Common myeloid progenitor, CD34-positive (primary cell): ENCODE measurements around the gene HEPHL1.

Experiments
- CTCF ChIA-PET: fragments of 350-600 bp; sonication (Branson Sonifier 250); formaldehyde crosslinking; loops from one replicate; lab custom pipeline; 2021; ENCODE audit warnings: antibody characterized with exemption; lab: Charles Lee
- POLR2A ChIA-PET: fragments of 350-600 bp; sonication (Branson Sonifier 250); formaldehyde crosslinking; loops from one replicate; lab custom pipeline; 2021; ENCODE audit warnings: antibody characterized with exemption; lab: Charles Lee
- DNase-seq, 3 donors: peaks; one replicate each; pipeline versions ENCODE4 v3.0.0 to v3.0.0-alpha.2; 2013
- H3K27ac ChIP-seq, 2 experiments: 1 replicate in 1 of 2; 2 replicates in 1 of 2; pipeline ENCODE4 v1.7.0; 2013; ENCODE audit warnings: inconsistent platforms in 2 of 2, low read length in 2 of 2, mild to moderate bottlenecking in 2 of 2, low read depth in 1 of 2, moderate library complexity in 1 of 2; ENCODE audit not compliant: severe bottlenecking in 2 of 2, insufficient read depth in 1 of 2, poor library complexity in 1 of 2
- H3K27me3 ChIP-seq, 5 experiments: replicated peaks in 2 of 5; 1 replicate in 3 of 5; 2 replicates in 2 of 5; pipeline versions ENCODE4 v1.6.1 to v1.7.0; 2013; ENCODE audit warnings: low read length in 4 of 5, mild to moderate bottlenecking in 2 of 5, moderate library complexity in 2 of 5, inconsistent platforms in 1 of 5; ENCODE audit not compliant: insufficient read depth in 5 of 5, control insufficient read depth in 4 of 5
- H3K36me3 ChIP-seq, 4 experiments: 1 replicate in 2 of 4; 2 replicates in 2 of 4; pipeline versions ENCODE4 v1.6.1 to v1.7.0; 2013; ENCODE audit warnings: low read length in 3 of 4, control low read depth in 1 of 4, mild to moderate bottlenecking in 1 of 4; ENCODE audit not compliant: control insufficient read depth in 4 of 4, insufficient read depth in 4 of 4
- H3K4me1 ChIP-seq, 4 experiments: 1 replicate in 3 of 4; 2 replicates in 1 of 4; pipeline versions ENCODE4 v1.6.1 to v1.7.1; 2013; ENCODE audit warnings: low read length in 3 of 4, mild to moderate bottlenecking in 3 of 4, control low read depth in 1 of 4, inconsistent platforms in 1 of 4, moderate library complexity in 1 of 4; ENCODE audit not compliant: control insufficient read depth in 4 of 4, insufficient read depth in 4 of 4; ENCODE audit errors: control extremely low read depth in 1 of 4
- H3K4me3 ChIP-seq, 7 experiments: 1 replicate in 4 of 7; 2 replicates in 3 of 7; pipeline versions ENCODE4 v1.5.1 to v1.7.0; 2013; ENCODE audit warnings: mild to moderate bottlenecking in 7 of 7, low read length in 6 of 7, moderate library complexity in 6 of 7, inconsistent platforms in 2 of 7, low read depth in 2 of 7, control low read depth in 1 of 7; ENCODE audit not compliant: insufficient read depth in 4 of 7, control insufficient read depth in 1 of 7; ENCODE audit errors: extremely low read depth in 1 of 7
- H3K9me3 ChIP-seq, 5 experiments: 1 replicate in 4 of 5; 2 replicates in 1 of 5; pipeline versions ENCODE4 v1.6.1 to v1.7.1; 2013; ENCODE audit warnings: low read length in 4 of 5, mild to moderate bottlenecking in 2 of 5, inconsistent platforms in 1 of 5, low read depth in 1 of 5, moderate library complexity in 1 of 5; ENCODE audit not compliant: control insufficient read depth in 4 of 5, insufficient read depth in 2 of 5; ENCODE audit errors: control extremely low read depth in 1 of 5
- WGBS: methylation state at CpG from one replicate; pipeline ENCODE4 v1.1.5; 2013; ENCODE audit not compliant: insufficient coverage; 5-methylcytosine and 5-hydroxymethylcytosine counted together

HEPHL1 gene

GRCh38 chr11:94068764-94069163 is 47.6 kb downstream of the HEPHL1 start:
- no peak for DNase-seq
- Histone ChIP-seq H3K4me3 (no peak overlapping the region), H3K36me3 (no peaks in the 10 kb centered on the region), H3K4me1 (no peaks in the 10 kb centered on the region), H3K27ac (no peak overlapping the region), H3K27me3 (no peaks in the 10 kb centered on the region), H3K9me3 (no peaks in the 10 kb centered on the region)
- no CpG with 5 or more reads among the region's 2 CpGs for WGBS
- POLR2A ChIA-PET = no interaction called here
- CTCF ChIA-PET = no interaction called here

DNA sequence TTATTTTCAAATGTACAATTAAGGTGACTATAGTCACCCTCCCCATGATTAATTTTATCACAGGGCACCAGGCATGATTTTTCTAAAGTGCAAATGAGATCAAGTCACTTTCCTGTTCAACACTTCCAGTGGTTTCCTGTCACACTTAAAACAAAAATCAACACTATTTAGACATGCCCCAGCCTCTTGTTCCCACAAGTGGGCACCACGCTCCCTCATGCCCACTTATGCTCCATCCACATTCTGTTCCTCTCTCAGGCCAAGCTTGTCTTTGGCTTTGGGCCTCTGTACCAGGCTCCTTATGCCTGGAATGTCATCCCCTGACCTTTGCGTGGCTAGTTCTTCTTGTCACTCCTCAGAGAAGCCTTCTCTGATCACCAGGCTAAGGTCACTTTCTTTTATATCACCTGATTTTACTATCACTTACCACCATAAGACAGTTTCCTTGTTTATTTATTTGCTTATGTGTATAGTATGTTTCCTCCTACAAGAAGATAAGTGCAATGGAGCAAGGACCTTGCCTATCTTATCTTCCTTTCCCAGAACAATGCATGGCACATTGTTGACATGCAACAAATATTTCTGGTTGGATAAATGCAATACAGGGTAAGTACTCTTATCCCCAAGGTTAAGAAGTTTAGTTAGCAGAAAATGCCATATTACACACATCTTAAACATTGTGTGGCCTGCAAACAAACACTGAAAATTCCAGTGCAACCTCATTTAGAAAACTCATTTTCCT is 56.6 kb downstream of the HEPHL1 start:
- CTCF ChIA-PET = no interaction called here

GRCh38 chr11:94084164-94084563 is 63.0 kb downstream of the HEPHL1 start:
- Histone ChIP-seq H3K4me1 (no peaks in the 10 kb centered on the region), H3K4me3 (no peak overlapping the region), H3K9me3 (no peaks in the 10 kb centered on the region), H3K27ac (no peak overlapping the region), H3K27me3 (no peaks in the 10 kb centered on the region), H3K36me3 (no peaks in the 10 kb centered on the region)
- CTCF ChIA-PET = no interaction called here
- POLR2A ChIA-PET = no interaction called here
- DNase-seq = no peak
- no CpG with 5 or more reads among the region's 1 CpG for WGBS

More for the DNA sequence above, 56.6 kb downstream of the HEPHL1 start:
- H3K36me3 ChIP-seq = no peaks in the 10 kb centered on the region
- no peaks in the 10 kb centered on the region for H3K27me3 ChIP-seq
- 7% methylated on average over 2 of the region's 2 CpGs for WGBS
- H3K4me1 ChIP-seq = peaks cover 0 to 17% (median 5%) of the 10 kb centered on the region in 4 experiments
- POLR2A ChIA-PET = no interaction called here
- peak; percentile 55 to 84 (median 70) for DNase-seq
- H3K9me3 ChIP-seq = no peaks in the 10 kb centered on the region
- H3K27ac ChIP-seq = no peak overlapping the region
- H3K4me3 ChIP-seq = peak overlapping the region in 1 of 7 experiments; percentile 18

- Histone ChIP-seq H3K27ac (no peak overlapping the region), H3K4me3 (no peak overlapping the region), H3K27me3 (peaks cover 0 to 6% (median 0%) of the 10 kb centered on the region in 5 experiments), H3K36me3 (no peaks in the 10 kb centered on the region), H3K9me3 (no peaks in the 10 kb centered on the region), H3K4me1 (no peaks in the 10 kb centered on the region)
- ChIA-PET CTCF (no interaction called here), POLR2A (no interaction called here)
- WGBS = 96% methylated on average over 21 of the region's 21 CpGs
- no peak for DNase-seq
These were observed 67.8 kb downstream of the HEPHL1 start for GRCh38 chr11:94088906-94089305.

- 94% methylated on average over 5 of the region's 6 CpGs for WGBS
- Histone ChIP-seq H3K27me3 (peaks cover 0 to 6% (median 0%) of the 10 kb centered on the region in 5 experiments), H3K4me3 (no peak overlapping the region), H3K4me1 (no peaks in the 10 kb centered on the region), H3K27ac (no peak overlapping the region), H3K36me3 (no peaks in the 10 kb centered on the region), H3K9me3 (no peaks in the 10 kb centered on the region)
- ChIA-PET POLR2A (no interaction called here), CTCF (no interaction called here)
- DNase-seq = no peak
These were observed 68.2 kb downstream of the HEPHL1 start for GRCh38 chr11:94089341-94089740.

- WGBS = no CpG with 5 or more reads among the region's 1 CpG
- no peaks in the 10 kb centered on the region for H3K4me1 ChIP-seq
- H3K9me3 ChIP-seq = no peaks in the 10 kb centered on the region
- H3K36me3 ChIP-seq = no peaks in the 10 kb centered on the region
- CTCF ChIA-PET = no interaction called here
- DNase-seq = no peak
- no peak overlapping the region for H3K4me3 ChIP-seq
- no peak overlapping the region for H3K27ac ChIP-seq
- POLR2A ChIA-PET = no interaction called here
- peaks cover 0 to 6% (median 0%) of the 10 kb centered on the region in 5 experiments for H3K27me3 ChIP-seq
These were observed 69.2 kb downstream of the HEPHL1 start for GRCh38 chr11:94090401-94090800.

DNA sequence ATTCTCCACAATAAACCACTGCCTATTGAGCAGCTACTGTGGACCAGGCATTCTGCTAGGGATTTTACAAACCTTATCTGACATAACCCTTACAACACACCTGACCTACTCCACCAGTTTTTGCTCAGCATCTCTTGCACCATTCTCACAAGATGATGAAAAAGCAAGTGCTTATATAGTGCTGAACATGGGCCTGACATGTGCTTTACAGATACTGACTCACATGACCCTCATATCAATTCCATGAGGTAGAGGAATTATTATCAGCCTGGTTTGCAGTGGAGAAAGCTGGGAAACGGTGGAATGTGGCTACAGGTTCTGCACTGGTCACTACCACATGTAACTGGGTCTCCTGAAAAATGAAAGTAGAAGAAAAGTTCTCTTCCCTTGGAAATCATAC is 69.9 kb downstream of the HEPHL1 start:
- no peak for DNase-seq
- Histone ChIP-seq H3K36me3 (no peaks in the 10 kb centered on the region), H3K27ac (no peak overlapping the region), H3K27me3 (peaks cover 0 to 6% (median 0%) of the 10 kb centered on the region in 5 experiments), H3K9me3 (no peaks in the 10 kb centered on the region), H3K4me1 (no peaks in the 10 kb centered on the region), H3K4me3 (no peak overlapping the region)
- ChIA-PET CTCF (no interaction called here), POLR2A (no interaction called here)
- WGBS = 100% methylated on average over 1 of the region's 1 CpG
